Stimulated activated memory B cell treated with anti-CD40 and anti-IgM and Interleukin-4, amounts not matched to agents 10 μg/mL and 1 μg/mL and 100 μg/mL, for 72 hours (primary cell): ENCODE results near the gene KHNYN.

ENCODE experiments used
- ATAC-seq: fragments of 150-1000 bp; cut with Tn5 transposase; 2 replicates; pipeline ENCODE4 v1.10.0; 2021
- H3K27ac Mint-ChIP-seq: one replicate; pipeline ENCODE4 v1.8.0; 2022; ENCODE audit warnings: mild to moderate bottlenecking, mixed read lengths
- H3K27me3 Mint-ChIP-seq: one replicate; pipeline ENCODE4 v1.8.0; 2022; ENCODE audit warnings: mixed read lengths
- H3K36me3 Mint-ChIP-seq: one replicate; pipeline ENCODE4 v1.8.0; 2022; ENCODE audit warnings: mixed read lengths
- H3K4me1 Mint-ChIP-seq: one replicate; pipeline ENCODE4 v1.8.0; 2022; ENCODE audit warnings: mixed read lengths
- H3K4me3 Mint-ChIP-seq: one replicate; pipeline ENCODE4 v1.8.0; 2022; ENCODE audit warnings: mild to moderate bottlenecking, moderate library complexity, mixed read lengths
- H3K9me3 Mint-ChIP-seq: one replicate; pipeline ENCODE4 v1.8.0; 2022; ENCODE audit warnings: mixed read lengths

KHNYN gene

DNA sequence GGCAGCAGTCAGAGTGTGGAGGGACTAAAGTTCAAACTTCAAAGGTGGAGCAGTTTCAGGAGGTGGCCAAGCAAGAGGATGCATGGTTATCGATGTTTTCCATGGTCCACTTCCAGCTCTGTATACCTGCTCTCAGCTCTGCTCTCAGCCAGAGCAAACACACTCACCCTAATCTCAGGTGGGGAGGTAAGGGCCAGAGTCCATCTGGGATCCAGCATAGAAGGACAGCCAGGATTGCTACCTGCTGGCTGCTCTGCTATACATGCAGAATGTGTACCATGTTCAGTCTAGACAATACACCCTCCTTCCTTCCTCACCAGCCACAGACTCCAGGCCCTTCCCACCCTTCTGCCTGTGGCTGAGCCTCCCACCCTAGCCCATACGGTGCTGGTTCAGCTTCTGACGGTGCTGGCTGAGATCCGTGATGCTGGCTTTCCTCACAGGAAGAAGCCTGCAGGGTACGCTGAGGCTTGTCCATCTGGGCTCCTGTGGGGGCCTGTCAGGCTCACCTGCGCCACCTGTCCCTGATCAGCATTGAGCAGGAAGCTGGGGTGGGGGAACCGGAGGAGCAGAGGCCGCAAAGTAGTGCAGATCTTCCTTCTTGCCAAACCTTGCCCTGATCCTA lies 2.7 kb upstream of the KHNYN start:
- H3K4me1 Mint-ChIP-seq: peaks cover 21% of the 10 kb centered on the region
- ATAC-seq: no peak
- H3K9me3 Mint-ChIP-seq: no peaks in the 10 kb centered on the region
- no peaks in the 10 kb centered on the region for H3K27me3 Mint-ChIP-seq
- H3K4me3 Mint-ChIP-seq: no peak overlapping the region
- H3K36me3 Mint-ChIP-seq: peaks cover 10% of the 10 kb centered on the region
- H3K27ac Mint-ChIP-seq: no peak overlapping the region

DNA sequence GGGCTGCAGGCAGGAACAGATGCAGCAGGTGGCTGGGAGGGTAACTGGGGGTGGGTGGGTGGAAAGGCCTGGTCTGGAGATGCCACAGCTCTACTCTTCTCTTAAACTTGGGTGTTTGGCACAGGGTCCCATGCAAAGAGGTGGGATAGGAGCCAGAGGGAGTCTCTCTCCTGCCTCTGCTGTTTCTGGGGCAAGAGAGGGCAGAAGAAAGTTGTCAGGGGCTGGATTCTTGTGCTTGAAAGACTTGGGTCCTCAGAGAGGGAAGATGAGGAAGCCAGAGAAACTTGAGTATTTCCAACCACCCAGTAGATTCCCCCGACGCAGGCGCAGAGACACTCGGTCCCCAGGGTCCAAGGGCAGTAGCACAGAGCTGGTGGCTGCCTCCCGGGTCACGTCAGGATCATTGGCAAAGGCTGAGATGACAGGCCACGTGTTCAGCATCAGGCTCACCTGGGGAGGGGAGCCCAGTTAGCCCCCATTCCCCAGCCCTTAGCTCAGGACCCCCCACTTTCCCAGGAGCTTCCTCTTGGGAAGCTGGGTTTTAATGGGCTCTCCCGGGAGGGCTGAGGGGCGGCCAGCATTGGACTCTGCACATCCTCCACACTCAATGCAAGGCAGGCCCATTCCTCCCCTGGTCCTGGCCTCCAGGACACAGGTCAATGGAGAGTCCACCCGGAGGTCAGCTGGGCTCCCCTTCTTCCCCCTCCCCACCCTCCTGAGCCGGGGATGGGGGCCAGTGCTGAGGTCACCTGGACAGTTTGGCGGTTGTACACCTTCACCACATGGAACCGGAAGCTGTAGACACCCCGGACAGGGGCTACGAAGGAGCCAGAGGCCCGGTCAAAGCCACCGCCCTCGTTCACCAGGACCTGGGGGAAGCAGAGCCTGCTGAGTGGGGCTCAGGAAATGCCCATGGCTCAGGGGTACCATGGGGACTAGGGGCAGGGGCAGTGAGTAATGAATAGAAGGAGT lies 1.9 kb upstream of the KHNYN start:
- peaks cover 23% of the 10 kb centered on the region for H3K4me1 Mint-ChIP-seq
- peak overlapping the region; percentile 59 for H3K27ac Mint-ChIP-seq

DNA sequence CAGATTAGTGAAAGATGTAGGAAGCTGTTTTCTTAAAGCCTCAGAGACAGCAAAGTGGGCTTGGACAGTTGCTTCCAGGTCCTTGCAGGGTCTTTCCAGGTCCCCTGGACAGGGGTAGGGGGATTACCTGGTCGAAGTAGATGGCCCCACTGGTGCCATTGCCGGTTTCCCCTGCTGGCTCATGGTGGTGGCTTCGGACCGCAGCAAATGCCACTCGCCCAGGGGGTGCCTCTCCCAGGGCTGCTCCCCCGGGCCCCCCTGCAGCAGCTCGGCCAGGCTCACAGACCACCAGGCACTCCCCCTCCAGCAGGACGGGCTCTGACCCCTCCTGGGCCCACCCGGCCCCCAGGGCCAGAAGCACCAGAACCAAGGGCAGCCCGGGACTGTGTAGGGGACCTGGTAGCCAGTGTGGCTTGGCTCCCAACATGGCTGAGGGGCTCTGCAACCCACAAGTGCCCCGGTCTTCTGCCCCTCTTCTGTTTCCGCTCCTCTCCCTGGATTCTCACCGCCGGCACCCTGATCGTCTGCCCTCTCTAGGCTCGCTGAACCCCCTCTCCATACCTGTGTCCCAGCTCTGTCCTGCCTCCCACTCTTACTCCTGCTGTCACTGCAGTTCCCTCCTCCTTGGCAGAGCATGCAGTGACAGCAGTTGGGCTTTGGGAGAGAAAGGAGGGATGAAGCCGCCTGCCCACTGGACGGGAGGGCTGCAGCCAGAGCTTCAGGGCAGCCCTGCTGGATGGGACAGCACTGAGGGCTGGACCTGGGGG lies 943 bp upstream of the KHNYN start:
- ATAC-seq: no peak
- no peaks in the 10 kb centered on the region for H3K27me3 Mint-ChIP-seq
- H3K36me3 Mint-ChIP-seq: peaks cover 23% of the 10 kb centered on the region
- no peaks in the 10 kb centered on the region for H3K9me3 Mint-ChIP-seq
- H3K4me3 Mint-ChIP-seq: peak overlapping the region; percentile 92
- H3K4me1 Mint-ChIP-seq: peaks cover 27% of the 10 kb centered on the region
- H3K27ac Mint-ChIP-seq: peak overlapping the region; percentile 98

More for the DNA sequence above, 1.9 kb upstream of the KHNYN start:
- Mint-ChIP-seq H3K36me3 (peaks cover 13% of the 10 kb centered on the region), H3K4me3 (peak overlapping the region; percentile 58), H3K9me3 (no peaks in the 10 kb centered on the region), H3K27me3 (no peaks in the 10 kb centered on the region)
- ATAC-seq: no peak

DNA sequence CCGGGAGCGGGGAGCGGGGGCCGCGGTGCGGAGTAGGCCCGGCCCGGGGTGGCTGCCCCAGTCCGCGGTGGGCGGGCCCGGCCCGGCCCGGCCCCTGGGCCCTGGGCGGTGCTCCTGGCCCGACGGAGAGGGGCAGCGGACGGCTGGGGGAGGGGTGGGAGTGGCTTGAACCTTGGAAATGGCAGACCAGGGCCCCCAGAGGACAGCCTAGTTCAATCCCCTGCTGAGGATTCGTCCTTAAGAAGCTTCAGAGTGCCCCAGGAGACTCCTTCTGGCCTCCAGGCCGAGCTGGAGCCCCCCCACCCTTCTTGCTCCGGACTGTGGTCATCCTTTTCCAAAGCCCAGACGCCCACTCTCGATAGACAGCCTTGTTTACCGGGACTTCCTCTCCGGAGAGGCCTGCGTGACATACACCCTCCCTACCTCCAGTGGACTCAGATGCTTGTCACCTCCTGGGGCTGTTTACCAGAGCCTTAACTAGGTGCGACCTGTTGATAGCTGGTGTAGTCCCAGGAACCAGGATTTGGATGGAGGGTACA lies 458 bp downstream of the KHNYN start:
- Mint-ChIP-seq H3K4me3 (peak overlapping the region; percentile 84), H3K27me3 (no peaks in the 10 kb centered on the region), H3K4me1 (peaks cover 36% of the 10 kb centered on the region), H3K36me3 (peaks cover 31% of the 10 kb centered on the region), H3K9me3 (no peaks in the 10 kb centered on the region), H3K27ac (peak overlapping the region; percentile 98)
- ATAC-seq: peak; percentile 84

DNA sequence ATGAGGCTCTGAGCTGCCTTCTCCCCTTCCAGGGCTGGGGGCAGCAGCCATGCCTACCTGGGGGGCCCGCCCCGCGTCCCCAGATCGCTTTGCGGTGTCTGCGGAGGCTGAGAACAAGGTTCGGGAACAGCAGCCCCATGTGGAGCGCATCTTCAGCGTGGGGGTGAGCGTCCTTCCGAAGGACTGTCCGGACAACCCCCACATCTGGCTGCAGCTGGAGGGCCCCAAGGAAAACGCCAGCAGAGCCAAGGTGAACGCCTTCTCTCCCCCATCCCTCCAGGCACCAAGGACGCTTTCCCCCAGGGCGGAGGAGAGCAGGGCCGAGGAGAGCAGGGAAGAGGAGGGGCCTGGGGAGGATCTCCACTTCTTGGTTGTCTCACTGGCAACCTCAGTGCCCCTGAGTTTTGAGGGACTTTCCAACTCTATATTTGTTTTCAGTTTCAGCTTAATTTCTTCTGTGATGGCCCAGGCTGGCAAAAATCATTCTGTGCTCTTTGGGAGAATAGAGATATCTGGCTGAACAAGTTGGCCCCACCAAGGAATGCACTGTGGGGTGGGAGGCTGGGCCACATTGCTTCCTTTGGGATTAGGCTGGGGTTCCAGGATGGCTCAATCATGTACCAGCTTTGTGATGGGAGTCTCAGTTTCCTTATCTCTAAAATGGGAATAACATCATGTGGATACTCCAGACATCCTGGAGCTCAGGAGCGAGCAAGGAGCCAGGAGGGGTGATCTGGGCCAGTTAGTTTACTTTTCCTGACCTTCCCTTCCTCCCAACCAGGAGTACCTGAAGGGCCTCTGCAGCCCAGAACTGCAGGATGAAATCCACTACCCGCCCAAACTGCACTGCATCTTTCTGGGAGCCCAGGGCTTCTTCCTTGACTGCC lies 1.2 kb downstream of the KHNYN start:
- H3K27ac Mint-ChIP-seq: peak overlapping the region; percentile 98
- peak; percentile 71 for ATAC-seq
- H3K27me3 Mint-ChIP-seq: no peaks in the 10 kb centered on the region
- H3K4me3 Mint-ChIP-seq: peak overlapping the region; percentile 84
- H3K4me1 Mint-ChIP-seq: peaks cover 43% of the 10 kb centered on the region
- H3K36me3 Mint-ChIP-seq: peaks cover 38% of the 10 kb centered on the region
- H3K9me3 Mint-ChIP-seq: no peaks in the 10 kb centered on the region

DNA sequence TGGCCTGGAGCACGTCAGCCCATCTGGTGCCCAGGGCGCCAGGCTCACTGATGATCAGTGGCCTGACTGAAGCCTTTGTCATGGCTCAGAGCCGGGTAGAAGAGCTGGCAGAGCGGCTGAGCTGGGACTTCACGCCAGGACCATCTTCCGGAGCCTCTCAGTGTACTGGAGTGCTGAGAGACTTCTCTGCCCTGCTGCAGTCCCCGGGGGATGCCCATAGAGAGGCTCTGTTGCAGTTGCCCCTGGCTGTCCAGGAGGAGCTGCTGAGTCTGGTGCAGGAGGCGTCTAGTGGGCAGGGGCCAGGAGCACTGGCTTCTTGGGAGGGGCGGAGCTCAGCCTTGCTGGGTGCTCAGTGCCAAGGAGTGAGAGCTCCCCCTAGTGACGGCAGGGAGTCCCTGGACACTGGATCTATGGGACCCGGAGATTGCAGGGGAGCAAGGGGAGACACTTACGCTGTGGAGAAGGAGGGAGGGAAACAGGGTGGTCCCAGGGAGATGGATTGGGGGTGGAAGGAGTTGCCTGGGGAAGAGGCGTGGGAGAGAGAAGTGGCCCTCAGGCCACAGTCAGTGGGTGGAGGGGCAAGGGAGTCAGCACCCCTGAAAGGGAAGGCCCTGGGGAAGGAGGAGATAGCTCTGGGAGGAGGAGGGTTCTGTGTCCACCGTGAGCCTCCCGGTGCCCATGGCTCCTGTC lies 2.0 kb downstream of the KHNYN start:
- ATAC-seq: peak; percentile 78
- H3K36me3 Mint-ChIP-seq: peaks cover 37% of the 10 kb centered on the region
- H3K27me3 Mint-ChIP-seq: no peaks in the 10 kb centered on the region
- H3K4me3 Mint-ChIP-seq: peak overlapping the region; percentile 84
- H3K9me3 Mint-ChIP-seq: no peaks in the 10 kb centered on the region
- peaks cover 51% of the 10 kb centered on the region for H3K4me1 Mint-ChIP-seq
- H3K27ac Mint-ChIP-seq: peak overlapping the region; percentile 98

DNA sequence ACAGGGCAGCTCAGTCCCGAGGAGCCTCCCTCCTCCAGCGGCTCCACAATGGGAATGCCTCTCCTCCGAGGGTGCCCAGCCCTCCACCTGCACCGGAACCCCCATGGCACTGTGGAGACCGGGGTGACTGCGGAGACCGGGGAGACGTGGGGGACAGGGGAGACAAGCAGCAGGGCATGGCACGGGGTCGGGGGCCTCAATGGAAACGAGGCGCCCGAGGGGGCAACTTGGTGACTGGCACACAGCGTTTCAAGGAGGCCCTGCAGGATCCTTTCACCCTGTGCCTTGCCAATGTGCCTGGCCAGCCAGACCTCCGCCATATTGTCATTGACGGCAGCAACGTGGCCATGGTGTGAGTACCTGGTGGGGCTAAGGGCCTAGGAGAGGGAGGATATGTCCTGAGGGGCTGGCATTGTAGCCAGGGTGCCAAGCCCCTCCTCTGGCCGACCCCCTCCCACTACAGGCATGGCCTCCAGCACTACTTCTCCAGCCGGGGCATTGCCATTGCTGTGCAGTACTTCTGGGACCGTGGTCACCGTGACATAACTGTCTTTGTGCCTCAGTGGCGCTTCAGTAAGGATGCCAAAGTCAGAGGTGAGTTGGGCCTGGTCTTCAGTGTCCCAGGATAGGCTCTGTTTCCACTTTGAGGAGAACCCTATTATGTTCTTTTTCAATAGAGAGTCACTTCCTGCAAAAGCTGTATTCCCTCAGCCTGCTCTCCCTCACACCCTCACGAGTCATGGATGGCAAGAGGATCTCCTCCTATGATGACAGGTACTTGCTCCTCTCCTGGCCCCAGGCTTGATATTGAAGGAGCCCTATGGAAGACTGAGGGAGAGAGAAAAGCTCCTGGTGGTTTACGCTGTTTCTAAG lies 2.7 kb downstream of the KHNYN start:
- Mint-ChIP-seq H3K9me3 (no peaks in the 10 kb centered on the region), H3K36me3 (peaks cover 36% of the 10 kb centered on the region), H3K4me3 (no peak overlapping the region), H3K27ac (peak overlapping the region; percentile 98), H3K27me3 (no peaks in the 10 kb centered on the region), H3K4me1 (peaks cover 58% of the 10 kb centered on the region)
- no peak for ATAC-seq

DNA sequence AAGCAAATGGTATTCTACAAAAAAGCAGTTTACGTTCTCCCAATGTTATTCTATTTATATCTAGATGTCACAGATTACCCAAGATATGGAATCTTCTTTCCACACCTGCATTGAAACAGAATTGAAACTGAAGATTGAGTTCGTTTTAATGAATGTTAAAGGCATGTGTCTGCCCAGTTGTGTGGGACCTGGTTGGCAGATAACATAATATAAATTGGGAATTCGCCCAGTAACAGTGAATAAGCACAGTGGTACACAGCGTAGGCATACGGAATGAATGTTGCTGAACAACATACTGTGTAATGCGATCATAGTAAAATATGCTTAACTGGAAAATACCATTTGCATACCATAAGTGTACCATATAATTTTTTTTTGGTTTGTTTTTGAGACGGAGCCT lies 4.3 kb downstream of the KHNYN start:
- Mint-ChIP-seq H3K27ac (no peak overlapping the region), H3K36me3 (peaks cover 41% of the 10 kb centered on the region), H3K4me1 (peaks cover 72% of the 10 kb centered on the region), H3K4me3 (no peak overlapping the region), H3K9me3 (no peaks in the 10 kb centered on the region), H3K27me3 (no peaks in the 10 kb centered on the region)
- no peak for ATAC-seq

DNA sequence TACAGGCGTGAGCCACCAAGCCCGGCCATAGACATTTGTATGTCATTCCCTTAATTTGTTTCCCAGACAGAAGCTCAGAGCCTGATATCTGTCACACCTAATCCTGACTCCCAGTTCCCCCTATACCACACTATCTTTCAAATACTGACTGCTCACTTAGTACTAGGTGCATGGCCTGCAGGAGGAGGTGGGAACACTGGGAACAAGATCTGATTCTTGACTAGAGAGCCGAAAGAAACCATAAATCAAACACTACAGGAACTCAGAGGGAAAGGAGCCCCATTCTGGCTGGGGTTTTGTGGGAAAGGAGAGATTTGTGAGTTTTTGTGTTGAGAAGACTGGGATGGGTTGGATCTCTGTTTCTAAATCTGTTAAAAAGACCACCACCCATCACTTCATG lies 4.9 kb downstream of the KHNYN start:
- H3K27me3 Mint-ChIP-seq: no peaks in the 10 kb centered on the region
- peak overlapping the region; percentile 68 for H3K27ac Mint-ChIP-seq

DNA sequence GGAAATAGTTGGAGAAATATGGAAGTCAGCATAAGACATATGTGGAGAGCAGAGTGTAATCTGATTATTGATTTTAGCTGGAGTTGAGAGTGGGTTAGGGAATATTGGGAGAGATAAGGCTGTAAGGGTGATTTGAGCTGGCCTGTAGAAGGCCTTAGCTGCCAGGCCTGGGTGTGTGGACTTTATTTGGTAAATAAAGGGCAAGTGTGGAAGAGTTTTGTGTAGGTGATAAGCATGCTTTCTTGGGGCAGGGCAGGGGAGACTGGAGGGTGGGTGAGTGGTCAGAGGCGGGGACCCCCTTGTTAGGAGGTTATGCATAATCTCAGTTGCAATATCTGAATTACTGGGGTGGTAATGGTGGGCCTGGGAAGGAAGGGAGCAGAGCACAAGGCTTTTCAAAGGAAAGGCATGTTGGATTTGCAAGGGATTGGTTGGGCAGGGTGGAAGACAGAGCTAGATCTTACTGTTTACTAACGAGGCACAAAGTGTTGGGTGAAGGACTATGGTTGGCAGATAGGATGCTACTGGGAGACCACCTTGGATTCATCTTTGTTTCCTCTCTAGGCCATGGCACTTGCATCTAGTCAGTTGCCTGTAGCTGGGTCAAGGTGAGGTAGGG lies 5.5 kb downstream of the KHNYN start:
- H3K36me3 Mint-ChIP-seq: peaks cover 52% of the 10 kb centered on the region
- peaks cover 78% of the 10 kb centered on the region for H3K4me1 Mint-ChIP-seq
- peak overlapping the region; percentile 2 for H3K4me3 Mint-ChIP-seq
- no peaks in the 10 kb centered on the region for H3K9me3 Mint-ChIP-seq
- H3K27me3 Mint-ChIP-seq: no peaks in the 10 kb centered on the region
- peak overlapping the region; percentile 68 for H3K27ac Mint-ChIP-seq
- ATAC-seq: no peak

More for the DNA sequence above, 4.9 kb downstream of the KHNYN start:
- no peaks in the 10 kb centered on the region for H3K9me3 Mint-ChIP-seq
- H3K4me3 Mint-ChIP-seq: no peak overlapping the region
- H3K4me1 Mint-ChIP-seq: peaks cover 72% of the 10 kb centered on the region
- ATAC-seq: no peak
- H3K36me3 Mint-ChIP-seq: peaks cover 47% of the 10 kb centered on the region

DNA sequence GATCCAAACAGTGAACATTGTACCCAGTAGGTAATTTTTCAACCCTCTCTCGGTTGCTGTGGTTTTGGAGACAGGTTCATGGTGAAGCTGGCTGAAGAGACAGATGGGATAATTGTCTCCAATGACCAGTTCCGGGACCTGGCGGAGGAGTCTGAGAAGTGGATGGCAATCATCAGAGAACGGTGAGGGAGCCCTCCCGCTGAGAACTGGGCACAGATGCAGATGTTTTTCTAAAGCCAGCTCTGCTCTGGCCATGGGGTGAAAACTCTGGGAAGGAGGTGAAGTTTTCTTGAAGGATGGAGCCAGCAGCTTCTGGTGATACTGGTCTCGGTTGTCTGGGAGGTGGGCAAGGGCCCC lies 6.2 kb downstream of the KHNYN start:
- H3K9me3 Mint-ChIP-seq: no peaks in the 10 kb centered on the region
- H3K27ac Mint-ChIP-seq: peak overlapping the region; percentile 68
- peaks cover 83% of the 10 kb centered on the region for H3K4me1 Mint-ChIP-seq
- H3K36me3 Mint-ChIP-seq: peaks cover 58% of the 10 kb centered on the region
- no peak for ATAC-seq
- H3K27me3 Mint-ChIP-seq: no peaks in the 10 kb centered on the region
- no peak overlapping the region for H3K4me3 Mint-ChIP-seq

DNA sequence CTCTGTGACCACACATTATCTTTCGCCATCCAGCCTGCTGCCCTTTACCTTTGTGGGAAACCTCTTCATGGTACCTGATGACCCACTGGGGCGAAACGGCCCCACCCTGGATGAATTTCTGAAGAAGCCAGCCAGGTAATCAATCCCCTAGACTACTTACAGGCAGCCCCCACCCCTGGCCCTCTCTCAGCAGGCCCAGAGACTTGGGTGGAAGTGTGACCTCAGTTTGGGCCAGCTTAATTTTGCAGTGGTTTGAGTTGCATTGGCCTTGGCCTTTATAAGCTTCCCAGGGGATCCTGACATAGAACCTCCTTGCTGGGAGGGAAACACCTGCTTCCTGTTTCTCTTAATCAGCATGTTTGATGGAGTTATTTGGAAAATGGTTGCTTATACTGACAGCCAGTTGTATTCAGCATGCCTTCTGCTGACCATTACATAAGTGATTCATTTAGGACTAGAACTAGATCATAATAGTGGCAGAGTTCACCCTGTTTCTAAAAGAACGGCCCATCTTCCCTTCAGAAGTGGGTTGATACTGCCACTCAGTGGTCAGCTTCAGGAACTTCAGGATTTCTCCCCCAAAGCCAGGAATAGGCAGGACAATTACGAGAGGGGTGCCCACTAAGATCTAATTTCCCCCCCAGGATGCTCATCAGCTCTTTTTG lies 6.7 kb downstream of the KHNYN start:
- peaks cover 58% of the 10 kb centered on the region for H3K36me3 Mint-ChIP-seq
- H3K9me3 Mint-ChIP-seq: no peaks in the 10 kb centered on the region
- H3K4me3 Mint-ChIP-seq: no peak overlapping the region
- no peaks in the 10 kb centered on the region for H3K27me3 Mint-ChIP-seq
- peak overlapping the region; percentile 68 for H3K27ac Mint-ChIP-seq
- ATAC-seq: peak; percentile 66
- H3K4me1 Mint-ChIP-seq: peaks cover 83% of the 10 kb centered on the region
